ENCODE data around the gene GRXCR2.

Gene GRXCR2

DNA sequence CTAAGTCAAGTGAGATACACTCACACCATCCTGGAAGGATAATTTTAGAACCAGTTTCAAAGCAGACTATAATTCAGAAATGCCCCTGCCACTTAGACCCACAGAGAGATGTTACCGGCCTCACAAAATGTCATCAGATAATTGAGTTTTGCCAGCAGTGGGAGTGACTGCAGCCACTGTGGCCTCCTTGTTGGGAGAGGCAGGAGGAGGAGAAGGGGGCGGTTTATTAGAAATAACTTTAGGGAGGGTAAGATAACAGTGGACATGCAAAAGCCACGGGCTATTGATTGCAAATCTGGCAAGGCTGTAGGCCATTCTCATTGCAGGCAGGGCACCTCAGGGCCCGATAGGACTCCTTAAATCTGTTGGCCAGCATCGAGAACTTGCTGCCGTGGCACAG lies 13.4 kb downstream of the GRXCR2 start:
- WGBS (ENCODE audit: extremely low coverage, insufficient coverage, low lambda C conversion rate), result no CpG with 5 or more reads among the region's 6 CpGs
- no peak overlapping the region for H3K56ac ChIP-seq (ENCODE audit: low read length)
- H3K18ac ChIP-seq (ENCODE audit: low read length), result no peak overlapping the region
- H3K4me2 ChIP-seq (ENCODE audit: low read length), result no peak overlapping the region
- H3K27ac ChIP-seq (ENCODE audit: low read depth, low read length), result no peak overlapping the region
- H3K9ac ChIP-seq (ENCODE audit: low read length), result no peak overlapping the region
- H3K79me2 ChIP-seq (ENCODE audit: control insufficient read depth, insufficient read depth, low read length), result no peaks in the 10 kb centered on the region
- no peak overlapping the region for H2AK5ac ChIP-seq (ENCODE audit: low read length)
- H3K79me1 ChIP-seq (ENCODE audit: low read length), result no peaks in the 10 kb centered on the region
- no peaks in the 10 kb centered on the region for H3K36me3 ChIP-seq (ENCODE audit: control insufficient read depth, insufficient read depth, low read length)
- H2BK15ac ChIP-seq (replicated peaks; ENCODE audit: low read depth), result no peak overlapping the region
- H3K4ac ChIP-seq (ENCODE audit: low read depth, low read length), result no peak overlapping the region
- DNase-seq, result no peak
- H3K23ac ChIP-seq (ENCODE audit: low read length), result no peak overlapping the region
- H2BK5ac ChIP-seq (ENCODE audit: low read length), result no peak overlapping the region
- no peak overlapping the region for H4K8ac ChIP-seq (ENCODE audit: low read depth, low read length)
- no peak overlapping the region for H3K4me3 ChIP-seq (ENCODE audit: low read length)
- no peak overlapping the region for H4K5ac ChIP-seq (ENCODE audit: low read length)
- H3K4me1 ChIP-seq (ENCODE audit: control insufficient read depth, low read depth, low read length), result peaks cover 7% of the 10 kb centered on the region
- no peaks in the 10 kb centered on the region for H3K27me3 ChIP-seq (ENCODE audit: insufficient read depth, low read length, poor library complexity)
- H2BK120ac ChIP-seq (ENCODE audit: low read depth, low read length), result no peak overlapping the region

DNA sequence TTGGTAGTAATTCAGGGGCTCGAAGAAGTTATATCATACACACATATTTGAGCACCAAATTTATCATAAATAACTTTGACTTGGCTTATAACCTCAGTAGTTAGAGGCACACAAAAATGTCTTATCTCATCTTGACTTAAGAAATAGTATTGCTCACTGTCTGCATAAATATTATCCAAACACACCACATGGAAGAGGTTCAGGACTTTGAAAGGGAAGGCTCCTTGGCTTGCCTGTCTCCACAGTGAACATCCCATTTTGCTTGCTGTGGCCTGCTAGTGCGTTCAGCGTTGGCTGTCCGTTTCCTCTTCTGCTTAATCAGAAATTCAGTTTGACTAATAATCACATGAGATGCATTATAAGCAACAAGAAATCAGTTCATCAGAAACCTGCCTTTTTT lies 13.9 kb downstream of the GRXCR2 start:
- H2BK120ac ChIP-seq (ENCODE audit: low read depth, low read length), result no peak overlapping the region
- no peaks in the 10 kb centered on the region for H3K79me2 ChIP-seq (ENCODE audit: control insufficient read depth, insufficient read depth, low read length)
- no peak overlapping the region for H4K5ac ChIP-seq (ENCODE audit: low read length)
- H3K4me3 ChIP-seq (ENCODE audit: low read length), result no peak overlapping the region
- no peak overlapping the region for H3K18ac ChIP-seq (ENCODE audit: low read length)
- no peak overlapping the region for H2BK15ac ChIP-seq (replicated peaks; ENCODE audit: low read depth)
- H3K56ac ChIP-seq (ENCODE audit: low read length), result no peak overlapping the region
- H3K23ac ChIP-seq (ENCODE audit: low read length), result no peak overlapping the region
- no peak overlapping the region for H3K27ac ChIP-seq (ENCODE audit: low read depth, low read length)
- no peak overlapping the region for H2AK5ac ChIP-seq (ENCODE audit: low read length)
- no peak overlapping the region for H4K8ac ChIP-seq (ENCODE audit: low read depth, low read length)
- no peak for DNase-seq
- H3K36me3 ChIP-seq (ENCODE audit: control insufficient read depth, insufficient read depth, low read length), result no peaks in the 10 kb centered on the region
- no peak overlapping the region for H3K9ac ChIP-seq (ENCODE audit: low read length)
- WGBS (ENCODE audit: extremely low coverage, insufficient coverage, low lambda C conversion rate), result no CpG with 5 or more reads among the region's 4 CpGs
- H3K4me1 ChIP-seq (ENCODE audit: control insufficient read depth, low read depth, low read length), result peaks cover 7% of the 10 kb centered on the region
- H2BK5ac ChIP-seq (ENCODE audit: low read length), result no peak overlapping the region
- H3K27me3 ChIP-seq (ENCODE audit: insufficient read depth, low read length, poor library complexity), result no peaks in the 10 kb centered on the region
- H3K4ac ChIP-seq (ENCODE audit: low read depth, low read length), result no peak overlapping the region
- H3K4me2 ChIP-seq (ENCODE audit: low read length), result no peak overlapping the region
- H3K79me1 ChIP-seq (ENCODE audit: low read length), result no peaks in the 10 kb centered on the region

DNA sequence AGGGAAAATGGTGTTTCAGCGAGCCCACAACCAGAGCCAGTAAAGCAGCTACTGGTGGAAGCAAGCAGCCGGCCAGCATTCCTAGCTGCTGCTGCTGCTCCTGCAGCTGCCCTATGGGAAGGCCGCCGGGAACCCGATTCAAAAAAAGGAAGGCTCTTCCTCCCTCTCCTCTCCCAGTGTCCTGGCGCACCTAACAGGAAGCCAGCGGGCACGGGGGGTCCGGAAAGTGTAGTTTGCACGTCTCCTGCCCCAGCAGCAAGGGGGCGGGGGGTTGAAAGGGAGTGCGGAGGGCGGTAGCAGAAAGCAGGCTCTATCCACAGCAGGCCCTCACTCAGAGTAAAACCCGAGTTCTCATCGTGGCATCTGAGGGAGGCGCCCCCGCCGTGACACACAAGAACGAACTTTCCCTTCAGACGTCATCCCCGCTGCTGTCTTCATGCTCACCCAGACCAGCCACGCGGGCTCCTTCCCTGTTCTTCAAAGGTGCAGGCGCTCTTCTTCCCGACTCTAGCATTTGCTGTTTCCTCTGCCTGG lies 16.5 kb downstream of the GRXCR2 start:
- H3K79me1 ChIP-seq (ENCODE audit: low read length), result no peaks in the 10 kb centered on the region
- H3K36me3 ChIP-seq (ENCODE audit: control insufficient read depth, insufficient read depth, low read length), result no peaks in the 10 kb centered on the region
- no peak overlapping the region for H3K23ac ChIP-seq (ENCODE audit: low read length)
- DNase-seq, result peak; percentile 91
- H3K27me3 ChIP-seq (ENCODE audit: insufficient read depth, low read length, poor library complexity), result no peaks in the 10 kb centered on the region
- H2BK120ac ChIP-seq (ENCODE audit: low read depth, low read length), result peak overlapping the region; percentile 39
- H3K4ac ChIP-seq (ENCODE audit: low read depth, low read length), result peak overlapping the region; percentile 10
- H2AK5ac ChIP-seq (ENCODE audit: low read length), result no peak overlapping the region
- no peak overlapping the region for H4K8ac ChIP-seq (ENCODE audit: low read depth, low read length)
- peak overlapping the region; percentile 45 for H3K18ac ChIP-seq (ENCODE audit: low read length)
- peak overlapping the region; percentile 44 for H3K9ac ChIP-seq (ENCODE audit: low read length)
- H3K4me3 ChIP-seq (ENCODE audit: low read length), result no peak overlapping the region
- H2BK5ac ChIP-seq (ENCODE audit: low read length), result no peak overlapping the region
- H3K4me1 ChIP-seq (ENCODE audit: control insufficient read depth, low read depth, low read length), result peaks cover 7% of the 10 kb centered on the region
- H4K5ac ChIP-seq (ENCODE audit: low read length), result peak overlapping the region; percentile 11
- peak overlapping the region; percentile 17 for H3K4me2 ChIP-seq (ENCODE audit: low read length)
- peak overlapping the region; percentile 82 for H3K56ac ChIP-seq (ENCODE audit: low read length)
- H2BK15ac ChIP-seq (replicated peaks; ENCODE audit: low read depth), result no peak overlapping the region
- no peaks in the 10 kb centered on the region for H3K79me2 ChIP-seq (ENCODE audit: control insufficient read depth, insufficient read depth, low read length)
- H3K27ac ChIP-seq (ENCODE audit: low read depth, low read length), result peak overlapping the region; percentile 37
- WGBS (ENCODE audit: extremely low coverage, insufficient coverage, low lambda C conversion rate), result no CpG with 5 or more reads among the region's 25 CpGs

DNA sequence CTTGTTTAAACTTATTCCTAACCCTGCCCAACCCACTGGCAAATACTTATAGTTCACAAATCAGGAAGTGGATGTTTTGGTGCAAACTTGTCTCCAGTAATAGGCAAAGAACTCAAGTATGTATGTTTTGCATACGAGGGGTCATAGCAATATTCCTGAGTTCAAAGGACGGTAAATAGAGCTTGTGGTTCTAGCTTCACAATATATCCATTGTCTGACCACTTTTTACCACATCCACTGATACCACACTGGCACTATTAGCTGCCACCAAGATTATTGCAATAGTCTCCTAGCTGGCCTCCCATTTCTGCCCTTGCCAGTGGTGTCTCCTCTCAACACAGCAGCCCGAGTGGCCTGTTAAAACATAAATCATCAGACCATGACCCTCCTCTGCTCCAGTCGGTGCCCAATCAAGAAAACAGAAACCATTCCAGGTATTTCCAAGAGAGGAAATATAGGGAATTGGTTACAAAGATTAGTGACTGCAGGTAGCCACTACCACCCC lies 17.0 kb downstream of the GRXCR2 start:
- Histone ChIP-seq H3K23ac (ENCODE audit: low read length) (no peak overlapping the region), H2BK15ac (replicated peaks; ENCODE audit: low read depth) (no peak overlapping the region), H3K27me3 (ENCODE audit: insufficient read depth, low read length, poor library complexity) (no peaks in the 10 kb centered on the region), H4K5ac (ENCODE audit: low read length) (peak overlapping the region; percentile 11), H3K18ac (ENCODE audit: low read length) (peak overlapping the region; percentile 45), H3K36me3 (ENCODE audit: control insufficient read depth, insufficient read depth, low read length) (no peaks in the 10 kb centered on the region), H3K27ac (ENCODE audit: low read depth, low read length) (peak overlapping the region; percentile 37), H3K56ac (ENCODE audit: low read length) (peak overlapping the region; percentile 82), H3K4me3 (ENCODE audit: low read length) (no peak overlapping the region), H3K79me1 (ENCODE audit: low read length) (no peaks in the 10 kb centered on the region), H3K4ac (ENCODE audit: low read depth, low read length) (peak overlapping the region; percentile 10), H4K8ac (ENCODE audit: low read depth, low read length) (no peak overlapping the region), H2BK120ac (ENCODE audit: low read depth, low read length) (peak overlapping the region; percentile 39), H3K9ac (ENCODE audit: low read length) (peak overlapping the region; percentile 44), H3K79me2 (ENCODE audit: control insufficient read depth, insufficient read depth, low read length) (no peaks in the 10 kb centered on the region), H2AK5ac (ENCODE audit: low read length) (no peak overlapping the region), H2BK5ac (ENCODE audit: low read length) (no peak overlapping the region), H3K4me1 (ENCODE audit: control insufficient read depth, low read depth, low read length) (peaks cover 7% of the 10 kb centered on the region), H3K4me2 (ENCODE audit: low read length) (peak overlapping the region; percentile 17)
- WGBS (ENCODE audit: extremely low coverage, insufficient coverage, low lambda C conversion rate), result no CpG with 5 or more reads among the region's 4 CpGs
- DNase-seq, result no peak

DNA sequence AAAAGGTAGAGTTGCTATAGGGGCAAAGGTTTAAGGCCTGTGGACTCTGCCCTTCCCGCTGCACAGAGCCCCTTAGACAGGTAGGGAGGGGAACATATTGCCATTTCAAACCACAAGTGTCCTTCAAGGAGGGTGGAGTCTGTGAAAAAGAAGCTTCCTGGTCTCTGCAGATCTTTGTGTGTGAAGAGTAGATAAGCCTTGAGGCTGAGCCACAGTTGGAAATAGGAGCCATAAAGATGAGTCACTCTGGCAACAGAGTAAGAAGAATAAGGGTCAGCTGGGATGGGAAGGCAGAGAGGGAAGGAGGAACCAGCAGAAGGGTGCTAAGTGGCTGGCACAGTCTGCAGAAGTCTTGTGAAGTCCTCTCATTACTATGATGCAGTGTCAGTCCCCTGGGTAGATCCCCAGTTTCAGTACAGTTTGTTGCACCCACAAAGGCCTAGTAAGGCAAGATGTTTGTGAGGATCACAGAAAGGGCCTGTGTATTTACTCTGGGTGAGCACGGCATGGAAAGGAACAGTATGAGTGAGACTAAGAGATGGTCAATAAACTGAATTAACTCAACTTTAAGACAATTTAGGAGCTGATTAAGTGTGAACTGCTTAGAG lies 18.1 kb downstream of the GRXCR2 start:
- Histone ChIP-seq H3K56ac (ENCODE audit: low read length) (peak overlapping the region; percentile 26), H2AK5ac (ENCODE audit: low read length) (no peak overlapping the region), H4K5ac (ENCODE audit: low read length) (no peak overlapping the region), H3K23ac (ENCODE audit: low read length) (no peak overlapping the region), H3K18ac (ENCODE audit: low read length) (no peak overlapping the region), H3K4ac (ENCODE audit: low read depth, low read length) (no peak overlapping the region), H2BK120ac (ENCODE audit: low read depth, low read length) (no peak overlapping the region), H3K79me2 (ENCODE audit: control insufficient read depth, insufficient read depth, low read length) (no peaks in the 10 kb centered on the region), H3K4me3 (ENCODE audit: low read length) (no peak overlapping the region), H3K9ac (ENCODE audit: low read length) (no peak overlapping the region), H3K79me1 (ENCODE audit: low read length) (no peaks in the 10 kb centered on the region), H3K4me1 (ENCODE audit: control insufficient read depth, low read depth, low read length) (peaks cover 7% of the 10 kb centered on the region), H3K36me3 (ENCODE audit: control insufficient read depth, insufficient read depth, low read length) (no peaks in the 10 kb centered on the region), H3K27me3 (ENCODE audit: insufficient read depth, low read length, poor library complexity) (no peaks in the 10 kb centered on the region), H3K27ac (ENCODE audit: low read depth, low read length) (no peak overlapping the region), H2BK5ac (ENCODE audit: low read length) (peak overlapping the region; percentile 7), H2BK15ac (replicated peaks; ENCODE audit: low read depth) (no peak overlapping the region), H4K8ac (ENCODE audit: low read depth, low read length) (no peak overlapping the region), H3K4me2 (ENCODE audit: low read length) (no peak overlapping the region)
- no CpG with 5 or more reads among the region's 2 CpGs for WGBS (ENCODE audit: extremely low coverage, insufficient coverage, low lambda C conversion rate)
- DNase-seq, result peak; percentile 93
